ENCODE data around the gene PDIA6. TPM values are rescaled to one million over a fixed set of nuclear protein-coding genes. Genes with fewer than 3 reads are reported as not detected.

PDIA6 gene
- total RNA-seq, 1 experiment from 2014 or later, result 149 TPM

DNA sequence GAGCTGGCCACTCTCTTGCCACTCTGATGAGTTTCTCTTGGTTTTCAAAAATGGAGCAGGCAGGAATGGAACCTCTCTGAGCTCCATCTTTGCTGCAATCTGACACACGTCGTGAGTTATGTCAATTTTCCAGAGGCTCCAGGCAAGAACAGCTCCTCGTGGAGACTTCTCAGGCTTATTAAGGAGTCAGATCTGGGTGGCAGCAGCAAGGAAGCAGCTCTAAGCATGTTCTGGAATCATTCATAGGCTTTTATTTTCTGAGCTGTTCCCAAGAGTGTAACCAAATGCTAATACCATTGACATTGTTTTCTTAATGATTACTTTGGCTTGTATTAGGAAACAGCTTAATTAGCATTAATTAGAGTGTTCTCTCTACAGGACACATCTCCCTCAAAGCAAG, 26.1 kb upstream of the PDIA6 start:
- Histone ChIP-seq H3K79me2 (ENCODE audit: insufficient read depth, low read length) (no peaks in the 10 kb centered on the region), H3K9me2 (ENCODE audit: insufficient read depth) (no peaks in the 10 kb centered on the region), H4K20me1 (ENCODE audit: insufficient read depth) (no peaks in the 10 kb centered on the region), H3K9me3 (ENCODE audit: control insufficient read depth in 1 of 2, insufficient read depth in 1 of 2, low read depth in 1 of 2, low read length in 2 of 2) (peaks cover 12 to 25% of the 10 kb centered on the region in 2 experiments; a peak in 2 of 4 replicates), H3K4me1 (ENCODE audit: control insufficient read depth in 1 of 2, insufficient read depth in 2 of 2, low read length in 2 of 2) (peaks cover 0 to 18% of the 10 kb centered on the region in 2 experiments; a peak in 2 of 4 replicates), H3K9ac (ENCODE audit: low read length) (no peak overlapping the region), H3K27me3 (ENCODE audit: insufficient read depth, low read length) (no peaks in the 10 kb centered on the region), H2AFZ (ENCODE audit: low read depth, low read length, poor library complexity, severe bottlenecking) (no peak overlapping the region), H3K27ac (ENCODE audit: low read depth, low read length) (no peak overlapping the region), H3K4me2 (ENCODE audit: low read length) (no peak overlapping the region), H3K4me3 (replicated peaks in 1 of 2; ENCODE audit: low read depth in 1 of 2, low read length in 2 of 2) (no peak overlapping the region), H3K36me3 (ENCODE audit: control insufficient read depth in 1 of 2, insufficient read depth in 2 of 2, low read length in 2 of 2) (no peaks in the 10 kb centered on the region)
- no peak for ATAC-seq
- RAD21 ChIA-PET (ENCODE audit: low non-redundant PET in 1 of 2, low total read pairs in 2 of 2, uncharacterized antibody in 2 of 2, unreplicated experiment in 2 of 2), result no interaction called here
- no TSS peak for BruUV-seq (replicated peaks)
- no peak for DNase-seq (ENCODE audit: low read depth, low spot score)
- TF ChIP-seq SRF (IDR thresholded peaks at IDR 0.05; ENCODE audit: low read depth), result no peak
- no peak for TF ChIP-seq EGR1 (IDR thresholded peaks at IDR 0.05; ENCODE audit: low read depth)
- no peak for TF ChIP-seq ZNF274 (IDR thresholded peaks at IDR 0.05; ENCODE audit: low read depth, low read length)
- TF ChIP-seq SIN3A (IDR thresholded peaks at IDR 0.05; ENCODE audit: low read depth), result no peak
- no peak for TF ChIP-seq REST (IDR thresholded peaks at IDR 0.05; ENCODE audit: low read depth)
- no peak for TF ChIP-seq CEBPB (IDR thresholded peaks at IDR 0.05; ENCODE audit: low read depth)
- no peak for TF ChIP-seq TCF7L2 (IDR thresholded peaks at IDR 0.05; ENCODE audit: borderline replicate concordance, extremely low read depth, insufficient read depth, insufficient read length)
- TF ChIP-seq RAD21 (IDR thresholded peaks at IDR 0.05; ENCODE audit: low read depth), result no peak
- no peak for TF ChIP-seq JUND (IDR thresholded peaks at IDR 0.05)
- no peak for TF ChIP-seq POLR2AphosphoS5 (IDR thresholded peaks at IDR 0.05; ENCODE audit: low read depth, low read length)
- no peak for TF ChIP-seq ZFX (IDR thresholded peaks at IDR 0.05)
- intact Hi-C loops (cut with micrococcal nuclease), result loop anchor here (10.0 kb wide), 2 partner anchors 186 to 606 kb away; no protein-coding TSS in a partner anchor
- POLR2A ChIA-PET, result no interaction called here
- CTCF ChIA-PET, result interaction anchor here (1.2 kb wide), 1 partner anchor 286 kb away, joined by 4 read pairs; no protein-coding TSS in a partner anchor
